Mesothelial cell of epicardium (in vitro differentiated cells): ENCODE results near the gene RBMS3. TPM values are rescaled to one million over a fixed set of nuclear protein-coding genes. Genes with fewer than 3 reads are reported as not detected.
A peak's percentile ranks its signal among the peaks of the same experiment; 100 is the strongest.

ENCODE experiments used
- DNase-seq, 2 experiments: peaks; one replicate each; pipeline ENCODE4 v3.0.0; 2021; ENCODE audit warnings: low spot score in 2 of 2; ENCODE audit not compliant: unreplicated experiment in 2 of 2
- H3K27ac Mint-ChIP-seq: 2 replicates; pipeline ENCODE4 v1.8.0; 2021; ENCODE audit warnings: mixed read lengths
- H3K27me3 Mint-ChIP-seq: 2 replicates; pipeline ENCODE4 v1.8.0; 2021; ENCODE audit warnings: low read depth, mixed read lengths
- H3K36me3 Mint-ChIP-seq: 2 replicates; pipeline ENCODE4 v1.8.0; 2021; ENCODE audit warnings: mixed read lengths
- H3K4me1 Mint-ChIP-seq: 2 replicates; pipeline ENCODE4 v1.8.0; 2021; ENCODE audit warnings: mixed read lengths
- H3K4me3 Mint-ChIP-seq: 2 replicates; pipeline ENCODE4 v1.8.0; 2021; ENCODE audit warnings: mild to moderate bottlenecking, moderate library complexity, mixed read lengths
- H3K9me3 Mint-ChIP-seq: 2 replicates; pipeline ENCODE4 v1.8.0; 2021; ENCODE audit warnings: mixed read lengths
- CTCF ChIP-seq: fragments of 200-600 bp; sonication (generic); IDR thresholded peaks from one replicate; pipeline ENCODE4 v1.5.0; 2021; ENCODE audit warnings: antibody characterized with exemption; ENCODE audit not compliant: unreplicated experiment
- total RNA-seq: library from RNA; stranded (reverse); gene quantifications from 3 replicates; pipeline ENCODE4 v1.2.1, GENCODE V29; 2021

RBMS3 gene
- total RNA-seq, 1 donor from 2014 or later = 42.5 TPM

GRCh38 chr3:29940759-29941323 is 660.0 kb downstream of the RBMS3 start:
- TF ChIP-seq CTCF = no peak
- Mint-ChIP-seq H3K9me3 (peaks cover 4% of the 10 kb centered on the region), H3K4me1 (peaks cover 16% of the 10 kb centered on the region), H3K27me3 (no peaks in the 10 kb centered on the region), H3K36me3 (peaks cover 6% of the 10 kb centered on the region), H3K27ac (peak overlapping the region; percentile 1), H3K4me3 (no peak overlapping the region)
- DNase-seq = no peak

GRCh38 chr3:29942297-29942696 is 661.4 kb downstream of the RBMS3 start:
- Mint-ChIP-seq H3K4me3 (no peak overlapping the region), H3K9me3 (peaks cover 4% of the 10 kb centered on the region), H3K4me1 (peaks cover 13% of the 10 kb centered on the region), H3K27ac (no peak overlapping the region), H3K27me3 (no peaks in the 10 kb centered on the region), H3K36me3 (peaks cover 6% of the 10 kb centered on the region)
- no peak for DNase-seq
- TF ChIP-seq CTCF = no peak

- TF ChIP-seq CTCF = no peak
- H3K4me1 Mint-ChIP-seq = no peaks in the 10 kb centered on the region
- H3K9me3 Mint-ChIP-seq = no peaks in the 10 kb centered on the region
- H3K27ac Mint-ChIP-seq = no peak overlapping the region
- no peaks in the 10 kb centered on the region for H3K27me3 Mint-ChIP-seq
- no peak for DNase-seq
- no peaks in the 10 kb centered on the region for H3K36me3 Mint-ChIP-seq
- no peak overlapping the region for H3K4me3 Mint-ChIP-seq
These were observed 668.3 kb downstream of the RBMS3 start for GRCh38 chr3:29949131-29949530.

GRCh38 chr3:29949940-29950616 is 669.2 kb downstream of the RBMS3 start:
- no peak for DNase-seq

GRCh38 chr3:29952431-29952830 is 671.6 kb downstream of the RBMS3 start:
- no peaks in the 10 kb centered on the region for H3K27me3 Mint-ChIP-seq
- H3K27ac Mint-ChIP-seq = no peak overlapping the region
- H3K4me3 Mint-ChIP-seq = no peak overlapping the region
- H3K9me3 Mint-ChIP-seq = no peaks in the 10 kb centered on the region
- no peak for DNase-seq
- H3K36me3 Mint-ChIP-seq = no peaks in the 10 kb centered on the region
- TF ChIP-seq CTCF = no peak
- H3K4me1 Mint-ChIP-seq = peaks cover 24% of the 10 kb centered on the region

More at GRCh38 chr3:29949940-29950616, 669.2 kb downstream of the RBMS3 start:
- no peak for TF ChIP-seq CTCF
- Mint-ChIP-seq H3K27me3 (no peaks in the 10 kb centered on the region), H3K4me1 (peaks cover 3% of the 10 kb centered on the region), H3K27ac (no peak overlapping the region), H3K9me3 (no peaks in the 10 kb centered on the region), H3K4me3 (no peak overlapping the region), H3K36me3 (no peaks in the 10 kb centered on the region)
